Measurements from ENCODE around the gene FITM1. TPM values are rescaled to one million over a fixed set of nuclear protein-coding genes. Genes with fewer than 3 reads are reported as not detected.

The FITM1 gene
- total and polyA plus RNA-seq, 2 experiments from 2014 or later, result 0.53 TPM; not detected in 1

DNA sequence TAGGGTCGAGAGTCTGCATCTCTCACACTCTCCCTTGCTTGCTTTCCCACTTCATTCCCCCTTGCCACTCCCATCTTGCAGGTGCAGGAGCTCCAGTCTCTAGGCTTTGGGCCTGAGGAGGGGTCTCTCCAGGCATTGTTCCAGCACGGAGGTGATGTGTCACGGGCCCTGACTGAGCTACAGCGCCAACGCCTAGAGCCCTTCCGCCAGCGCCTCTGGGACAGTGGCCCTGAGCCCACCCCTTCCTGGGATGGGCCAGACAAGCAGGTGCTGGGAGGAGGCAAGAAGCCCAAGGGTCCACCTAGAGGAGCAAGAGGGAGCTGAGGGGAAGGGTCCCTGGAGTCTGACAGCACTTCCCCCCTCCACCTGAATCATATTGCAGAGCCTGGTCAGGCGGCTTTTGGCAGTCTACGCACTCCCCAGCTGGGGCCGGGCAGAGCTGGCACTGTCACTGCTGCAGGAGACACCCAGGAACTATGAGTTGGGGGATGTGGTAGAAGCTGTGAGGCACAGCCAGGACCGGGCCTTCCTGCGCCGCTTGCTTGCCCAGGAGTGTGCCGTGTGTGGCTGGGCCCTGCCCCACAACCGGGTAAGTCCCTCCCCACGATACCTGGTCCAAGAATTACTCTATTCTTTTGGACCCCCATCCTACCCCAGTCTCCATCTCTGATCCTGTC lies 21.1 kb downstream of the FITM1 start:
- no peaks in the 10 kb centered on the region for H3K27me3 ChIP-seq (ENCODE audit: insufficient read depth)
- Mint-ChIP-seq H3K36me3 (ENCODE audit: low read depth) (peaks cover 72% of the 10 kb centered on the region), H3K4me1 (peaks cover 10% of the 10 kb centered on the region; the same call in 2 of the 3 replicates), H3K27me3 (ENCODE audit: insufficient read depth, low read depth, poor library complexity) (peaks cover 11% of the 10 kb centered on the region), H3K4me3 (no peak overlapping the region), H3K27ac (no peak overlapping the region), H3K9me3 (no peaks in the 10 kb centered on the region; the same call in 2 of the 3 replicates)
- H4K20me1 ChIP-seq (replicated peaks; ENCODE audit: insufficient read depth), result peaks cover 12% of the 10 kb centered on the region; the same call in 1 of the 2 replicates
- H3K79me2 ChIP-seq (replicated peaks; ENCODE audit: insufficient read depth), result peaks cover 23% of the 10 kb centered on the region
- no peaks in the 10 kb centered on the region for H3K9me2 ChIP-seq (ENCODE audit: insufficient read depth)
- no peak overlapping the region for H3K4me3 ChIP-seq
- peaks cover 6% of the 10 kb centered on the region; the same call in 1 of the 2 replicates for H3K4me1 ChIP-seq (ENCODE audit: insufficient read depth)
- DNase-seq (ENCODE audit: low spot score) (no peak), ATAC-seq (no peak)
- H3K27ac ChIP-seq (ENCODE audit: low read depth), result no peak overlapping the region
- no peak overlapping the region for H3K4me2 ChIP-seq
- peaks cover 33% of the 10 kb centered on the region for H3K36me3 ChIP-seq (ENCODE audit: insufficient read depth)
- no peak overlapping the region for H2AFZ ChIP-seq
- H3F3A ChIP-seq (replicated peaks; ENCODE audit: low read depth), result no peaks in the 10 kb centered on the region
- TF ChIP-seq EZH2 (IDR thresholded peaks at IDR 0.05; ENCODE audit: low read depth, unreplicated experiment), result no peak
- no peak for TF ChIP-seq ZNF331 (CRISPR knock-in tag; IDR thresholded peaks at IDR 0.05; ENCODE audit: low read depth)
- TF ChIP-seq NANOG (IDR thresholded peaks at IDR 0.05; ENCODE audit: borderline replicate concordance), result no peak
- no peak for TF ChIP-seq REST (IDR thresholded peaks at IDR 0.05; ENCODE audit: unreplicated experiment)
- TF ChIP-seq, protein P1, sequence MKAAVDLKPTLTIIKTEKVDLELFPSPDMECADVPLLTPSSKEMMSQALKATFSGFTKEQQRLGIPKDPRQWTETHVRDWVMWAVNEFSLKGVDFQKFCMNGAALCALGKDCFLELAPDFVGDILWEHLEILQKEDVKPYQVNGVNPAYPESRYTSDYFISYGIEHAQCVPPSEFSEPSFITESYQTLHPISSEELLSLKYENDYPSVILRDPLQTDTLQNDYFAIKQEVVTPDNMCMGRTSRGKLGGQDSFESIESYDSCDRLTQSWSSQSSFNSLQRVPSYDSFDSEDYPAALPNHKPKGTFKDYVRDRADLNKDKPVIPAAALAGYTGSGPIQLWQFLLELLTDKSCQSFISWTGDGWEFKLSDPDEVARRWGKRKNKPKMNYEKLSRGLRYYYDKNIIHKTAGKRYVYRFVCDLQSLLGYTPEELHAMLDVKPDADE (IDR thresholded peaks at IDR 0.05), result no peak
- no peak for TF ChIP-seq ZNF114 (CRISPR knock-in tag; IDR thresholded peaks at IDR 0.05)
- TF ChIP-seq CTCF (conservative IDR thresholded peaks at IDR 0.05; ENCODE audit: low read depth in 2 of 2), result no peak
- TF ChIP-seq STAT1 (IDR thresholded peaks at IDR 0.05; ENCODE audit: unreplicated experiment), result no peak
- no peak for TF ChIP-seq EZH2phosphoT487 (IDR thresholded peaks at IDR 0.05; ENCODE audit: unreplicated experiment)
